MM.1S (cell line): ENCODE measurements around the gene ZCCHC7.

Experiments
- CTCF ChIP-seq: fragments of 300-600 bp; sonication (generic); IDR thresholded peaks from 2 replicates; pipeline ENCODE4 v1.5.1; 2016; ENCODE audit warnings: antibody characterized with exemption, low read length, mixed read lengths
- EZH2phosphoT487 ChIP-seq: fragments of 300-600 bp; sonication (generic); IDR thresholded peaks from 2 replicates; pipeline ENCODE4 v1.6.1; 2018; ENCODE audit warnings: antibody characterized with exemption, low read length

GRCh38 chr9:37405350-37405749 is 285.0 kb downstream of the ZCCHC7 start:
- TF ChIP-seq CTCF (no peak), EZH2phosphoT487 (no peak)
